CD14-positive monocyte (primary cell): ENCODE results near the gene NR2F1. TPM values are rescaled to one million over a fixed set of nuclear protein-coding genes. Genes with fewer than 3 reads are reported as not detected.

Source experiments
- DNase-seq, 3 donors: peaks; one replicate each; pipeline ENCODE4 v3.0.0-alpha.2; 2011 to 2022
- H2AFZ ChIP-seq: 2 replicates; pipeline ENCODE4 v1.6.0; 2012; ENCODE audit warnings: mild to moderate bottlenecking, low read depth, low read length, inconsistent platforms; ENCODE audit not compliant: insufficient read depth, poor library complexity, severe bottlenecking
- H3K27ac ChIP-seq, 2 donors: 1 replicate in 1 of 2; 2 replicates in 1 of 2; pipeline ENCODE4 v1.5.1; 2012 to 2013; ENCODE audit warnings: low read length in 2 of 2, control low read depth in 1 of 2, inconsistent platforms in 1 of 2, low read depth in 1 of 2, mild to moderate bottlenecking in 1 of 2
- H3K27me3 ChIP-seq, 2 donors: one replicate each; pipeline versions ENCODE4 v1.6.0 to v1.6.1; 2011 to 2013; ENCODE audit warnings: low read length in 2 of 2; ENCODE audit not compliant: control insufficient read depth in 2 of 2, insufficient read depth in 2 of 2
- H3K36me3 ChIP-seq, 2 donors: replicated peaks in 1 of 2; 1 replicate in 1 of 2; 2 replicates in 1 of 2; pipeline versions ENCODE4 v1.5.1 to v1.6.1; 2012 to 2013; ENCODE audit warnings: low read length in 2 of 2, control low read depth in 1 of 2, inconsistent platforms in 1 of 2, mild to moderate bottlenecking in 1 of 2; ENCODE audit not compliant: insufficient read depth in 2 of 2, control insufficient read depth in 1 of 2
- H3K4me1 ChIP-seq, 2 donors: 1 replicate in 1 of 2; 2 replicates in 1 of 2; pipeline versions ENCODE4 v1.5.1 to v1.6.1; 2012 to 2013; ENCODE audit warnings: low read length in 2 of 2, control low read depth in 1 of 2, inconsistent platforms in 1 of 2, mild to moderate bottlenecking in 1 of 2, moderate library complexity in 1 of 2; ENCODE audit not compliant: insufficient read depth in 2 of 2, control insufficient read depth in 1 of 2
- H3K4me2 ChIP-seq: replicated peaks from 2 replicates; pipeline ENCODE3; 2012; ENCODE audit warnings: low read length, moderate library complexity, mild to moderate bottlenecking; ENCODE audit not compliant: poor library complexity, severe bottlenecking; ENCODE audit errors: extremely low read depth
- H3K4me3 ChIP-seq, 3 experiments: fragments of 200-600 bp in 1 of 3; sonication (generic) in 1 of 3; replicated peaks in 1 of 3; 1 replicate in 2 of 3; 2 replicates in 1 of 3; pipeline ENCODE4 v1.5.1; 2011 to 2013; ENCODE audit warnings: low read length in 3 of 3, mild to moderate bottlenecking in 3 of 3, control low read depth in 2 of 3, low read depth in 2 of 3, inconsistent platforms in 1 of 3, moderate library complexity in 1 of 3
- H3K79me2 ChIP-seq: 2 replicates; pipeline ENCODE4 v1.6.0; 2012; ENCODE audit warnings: mild to moderate bottlenecking, control low read depth, inconsistent platforms, low read length, moderate library complexity; ENCODE audit not compliant: insufficient read depth
- H3K9ac ChIP-seq: 2 replicates; pipeline ENCODE4 v1.6.0; 2017; ENCODE audit warnings: low read length, mild to moderate bottlenecking; ENCODE audit not compliant: insufficient read depth, poor library complexity, severe bottlenecking
- H3K9me3 ChIP-seq, 2 donors: replicated peaks in 1 of 2; 1 replicate in 1 of 2; 2 replicates in 1 of 2; pipeline versions ENCODE4 v1.5.1 to v1.6.1; 2012 to 2013; ENCODE audit warnings: low read length in 2 of 2, control low read depth in 1 of 2; ENCODE audit not compliant: control insufficient read depth in 1 of 2, insufficient read depth in 1 of 2
- H4K20me1 ChIP-seq: 2 replicates; pipeline ENCODE4 v1.6.0; 2012; ENCODE audit warnings: mild to moderate bottlenecking, low read length, control low read depth, moderate library complexity; ENCODE audit not compliant: insufficient read depth
- H3K27ac Mint-ChIP-seq, 7 donors: one replicate each; pipeline ENCODE4 v1.8.0; 2020; ENCODE audit warnings: mild to moderate bottlenecking in 7 of 7, mixed read lengths in 7 of 7, moderate library complexity in 6 of 7, inconsistent platforms in 2 of 7
- H3K27me3 Mint-ChIP-seq, 3 donors: one replicate each; pipeline ENCODE4 v1.8.0; 2021 to 2022; ENCODE audit warnings: low read depth in 3 of 3, mild to moderate bottlenecking in 3 of 3, mixed read lengths in 3 of 3, moderate library complexity in 3 of 3, inconsistent platforms in 1 of 3
- H3K36me3 Mint-ChIP-seq, 2 donors: one replicate each; pipeline ENCODE4 v1.8.0; 2020; ENCODE audit warnings: mixed read lengths in 2 of 2, inconsistent platforms in 1 of 2, mild to moderate bottlenecking in 1 of 2
- H3K4me1 Mint-ChIP-seq: one replicate; pipeline ENCODE4 v1.8.0; 2020; ENCODE audit warnings: mild to moderate bottlenecking, mixed read lengths
- H3K4me3 Mint-ChIP-seq, 2 donors: one replicate each; pipeline ENCODE4 v1.8.0; 2020; ENCODE audit warnings: mild to moderate bottlenecking in 2 of 2, mixed read lengths in 2 of 2, moderate library complexity in 1 of 2
- H3K9me3 Mint-ChIP-seq, 7 donors: one replicate each; pipeline ENCODE4 v1.8.0; 2020 to 2022; ENCODE audit warnings: mixed read lengths in 7 of 7, mild to moderate bottlenecking in 6 of 7, moderate library complexity in 6 of 7, inconsistent platforms in 2 of 7
- CTCF ChIP-seq: fragments of 200-600 bp; IDR thresholded peaks from one replicate; pipeline ENCODE4 v1.8.0; 2022; ENCODE audit warnings: antibody characterized with exemption, mild to moderate bottlenecking
- WGBS: methylation state at CpG from one replicate; pipeline ENCODE4 v1.1.5; 2013; ENCODE audit warnings: missing lambda C conversion rate; ENCODE audit not compliant: insufficient coverage; 5-methylcytosine and 5-hydroxymethylcytosine counted together
- intact Hi-C, 2 donors: fragments of 100-400 bp; cut with micrococcal nuclease; formaldehyde crosslinking; loops; one replicate each; pipeline versions ENCODE4 v1.15.0 to v1.15.1; 2023
- polyA plus RNA-seq, 3 donors: library from polyadenylated mRNA; depleted of rRNA in 1 of 3; unstranded in 2 of 3; stranded (reverse) in 1 of 3; fragments of 300-500 nt in 2 of 3; fragments of >200 nt in 1 of 3; fragmentation: Illumina TruSeq in 2 of 3; gene quantifications; 1 replicate in 2 of 3; 2 replicates in 1 of 3; pipeline ENCODE4 v1.2.3, GENCODE V29; 2012 to 2021

Gene NR2F1
- polyA plus RNA-seq, 3 donors = not detected

GRCh38 chr5:93570294-93571113 is 12.5 kb upstream of the NR2F1 start:
- Histone ChIP-seq H3K36me3 (no peaks in the 10 kb centered on the region), H3K79me2 (no peaks in the 10 kb centered on the region), H3K4me3 (peak overlapping the region in 2 of 3 experiments; percentile 8 to 71), H3K9ac (peak overlapping the region; percentile 8), H3K9me3 (peaks cover 5 to 56% of the 10 kb centered on the region in 2 donors), H2AFZ (peak overlapping the region; percentile 67), H3K27ac (no peak overlapping the region), H4K20me1 (no peaks in the 10 kb centered on the region), H3K27me3 (peaks cover 80 to 95% of the 10 kb centered on the region in 2 donors), H3K4me1 (peaks cover 12% of the 10 kb centered on the region in 2 donors), H3K4me2 (peak overlapping the region; percentile 77)
- Mint-ChIP-seq H3K4me1 (peaks cover 21% of the 10 kb centered on the region), H3K27ac (no peak overlapping the region), H3K36me3 (peaks cover 3% of the 10 kb centered on the region in 2 donors), H3K9me3 (peaks cover 0 to 21% (median 15%) of the 10 kb centered on the region in 7 donors), H3K4me3 (peak overlapping the region; percentile 60 to 84), H3K27me3 (peaks cover 71 to 85% (median 79%) of the 10 kb centered on the region in 3 donors)
- peak in 1 of 3 donors; percentile 7 for DNase-seq
- intact Hi-C loops = no loop called here
- WGBS = 3% methylated on average over 69 of the region's 70 CpGs
- TF ChIP-seq CTCF = no peak

GRCh38 chr5:93571114-93571949 is 11.7 kb upstream of the NR2F1 start:
- intact Hi-C loops = no loop called here
- H3K4me1 ChIP-seq = peaks cover 12% of the 10 kb centered on the region in 2 donors
- Mint-ChIP-seq H3K4me1 (peaks cover 21% of the 10 kb centered on the region), H3K27me3 (peaks cover 79 to 91% (median 88%) of the 10 kb centered on the region in 3 donors), H3K27ac (no peak overlapping the region), H3K9me3 (peaks cover 0 to 21% (median 15%) of the 10 kb centered on the region in 7 donors), H3K4me3 (peak overlapping the region; percentile 60 to 84), H3K36me3 (peaks cover 3% of the 10 kb centered on the region in 2 donors)
- H3K79me2 ChIP-seq = no peaks in the 10 kb centered on the region
- peak overlapping the region; percentile 67 for H2AFZ ChIP-seq
- no peak for DNase-seq
- peak overlapping the region in 1 of 3 experiments; percentile 71 for H3K4me3 ChIP-seq
- WGBS = 15% methylated on average over 26 of the region's 32 CpGs
- no peak for TF ChIP-seq CTCF
- H4K20me1 ChIP-seq = no peaks in the 10 kb centered on the region
- no peak overlapping the region for H3K9ac ChIP-seq
- no peaks in the 10 kb centered on the region for H3K36me3 ChIP-seq
- H3K27me3 ChIP-seq = peaks cover 87 to 98% of the 10 kb centered on the region in 2 donors
- H3K27ac ChIP-seq = no peak overlapping the region
- peaks cover 5 to 56% of the 10 kb centered on the region in 2 donors for H3K9me3 ChIP-seq
- H3K4me2 ChIP-seq = peak overlapping the region; percentile 77
